ENCODE measurements around the gene LRCH3. TPM values are rescaled to one million over a fixed set of nuclear protein-coding genes. Genes with fewer than 3 reads are reported as not detected.

Gene LRCH3
- total RNA-seq, 1 donor from 2014 or later, result 42.1 TPM

DNA sequence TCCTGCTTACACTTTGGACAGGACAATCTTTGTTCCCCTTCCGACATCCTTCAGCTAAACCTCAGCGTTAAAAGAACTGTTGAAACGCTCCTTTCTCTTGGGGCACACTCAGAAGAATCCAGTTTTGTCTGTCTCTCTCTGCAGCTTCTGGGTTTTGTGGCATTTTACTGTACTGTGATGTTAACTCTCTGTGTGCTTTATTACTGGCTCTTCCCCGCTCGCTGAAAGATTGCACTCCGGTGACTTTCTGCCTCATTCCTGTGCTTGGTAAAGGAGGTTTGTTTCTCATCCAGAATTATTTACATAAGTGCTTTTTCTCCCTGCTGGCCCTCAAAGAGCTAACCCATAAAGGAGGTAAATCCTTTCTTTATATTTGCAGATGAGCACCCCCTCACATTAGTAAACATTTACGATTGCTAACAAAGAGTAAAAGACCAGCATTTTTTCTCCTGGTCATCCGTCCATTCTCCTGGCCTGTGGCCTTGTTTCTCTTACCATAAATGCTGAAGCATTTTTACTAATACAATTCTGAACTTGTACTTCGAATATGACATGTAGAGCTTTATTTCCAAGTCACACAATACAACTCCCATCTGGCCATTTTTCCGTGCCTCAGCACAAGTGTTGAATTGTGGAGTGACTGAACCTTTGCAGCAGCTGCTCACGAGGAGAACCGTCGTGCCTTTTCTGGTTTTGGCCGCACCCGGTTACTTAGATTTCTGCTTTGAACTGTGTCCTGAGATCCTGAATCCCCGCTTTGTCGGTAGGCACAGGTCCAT is 89.6 kb downstream of the LRCH3 start:
- H2AFZ ChIP-seq (ENCODE audit: low read depth, low read length), result no peak overlapping the region
- H3K4me2 ChIP-seq (ENCODE audit: low read length), result no peak overlapping the region
- FAIRE-seq (no peak), DNase-seq (ENCODE audit: low read depth) (no peak)
- Mint-ChIP-seq H3K4me3 (ENCODE audit: unreplicated experiment) (peak overlapping the region; percentile 1), H3K4me1 (ENCODE audit: low read depth, unreplicated experiment) (peaks cover 29% of the 10 kb centered on the region), H3K36me3 (ENCODE audit: low read depth, unreplicated experiment) (peaks cover 12% of the 10 kb centered on the region), H3K27ac (ENCODE audit: unreplicated experiment) (peak overlapping the region; percentile 87), H3K27me3 (ENCODE audit: low read depth, unreplicated experiment) (no peaks in the 10 kb centered on the region), H3K9me3 (ENCODE audit: unreplicated experiment) (no peaks in the 10 kb centered on the region)
- H3K9ac ChIP-seq (ENCODE audit: low read length), result no peak overlapping the region
- H3K27ac ChIP-seq (ENCODE audit: low read depth, low read length), result no peak overlapping the region
- no peaks in the 10 kb centered on the region for H3K4me1 ChIP-seq (ENCODE audit: insufficient read depth, low read length)
- peaks cover 21% of the 10 kb centered on the region for H3K36me3 ChIP-seq (ENCODE audit: insufficient read depth, low read length)
- H3K79me2 ChIP-seq (ENCODE audit: insufficient read depth, low read length), result no peaks in the 10 kb centered on the region
- no peaks in the 10 kb centered on the region for H3K27me3 ChIP-seq (ENCODE audit: insufficient read depth, low read length)
- H3K4me3 ChIP-seq (ENCODE audit: insufficient read depth, low read depth, low read length), result no peak overlapping the region
- no peaks in the 10 kb centered on the region for H4K20me1 ChIP-seq (ENCODE audit: insufficient read depth, low read length)
- no peaks in the 10 kb centered on the region for H3K9me3 ChIP-seq (ENCODE audit: insufficient read depth, low read depth, low read length)
- TF ChIP-seq EZH2 (IDR thresholded peaks at IDR 0.05; ENCODE audit: insufficient read depth, low read length), result no peak
- no peak for TF ChIP-seq CTCF (IDR thresholded peaks at IDR 0.05; ENCODE audit: insufficient read depth, low read depth, low read length)

GRCh38 chr3:197881270-197881969 is 90.4 kb downstream of the LRCH3 start:
- Mint-ChIP-seq H3K9me3 (ENCODE audit: unreplicated experiment) (no peaks in the 10 kb centered on the region), H3K4me3 (ENCODE audit: unreplicated experiment) (no peak overlapping the region), H3K27me3 (ENCODE audit: low read depth, unreplicated experiment) (no peaks in the 10 kb centered on the region), H3K4me1 (ENCODE audit: low read depth, unreplicated experiment) (peaks cover 29% of the 10 kb centered on the region), H3K27ac (ENCODE audit: unreplicated experiment) (peak overlapping the region; percentile 19), H3K36me3 (ENCODE audit: low read depth, unreplicated experiment) (peaks cover 12% of the 10 kb centered on the region)
- Histone ChIP-seq H3K27me3 (ENCODE audit: insufficient read depth, low read length) (no peaks in the 10 kb centered on the region), H3K4me2 (ENCODE audit: low read length) (no peak overlapping the region), H3K4me3 (ENCODE audit: insufficient read depth, low read depth, low read length) (no peak overlapping the region), H3K9me3 (ENCODE audit: insufficient read depth, low read depth, low read length) (no peaks in the 10 kb centered on the region), H3K4me1 (ENCODE audit: insufficient read depth, low read length) (no peaks in the 10 kb centered on the region), H3K36me3 (ENCODE audit: insufficient read depth, low read length) (peaks cover 18% of the 10 kb centered on the region), H4K20me1 (ENCODE audit: insufficient read depth, low read length) (no peaks in the 10 kb centered on the region), H3K79me2 (ENCODE audit: insufficient read depth, low read length) (no peaks in the 10 kb centered on the region), H3K9ac (ENCODE audit: low read length) (no peak overlapping the region), H3K27ac (ENCODE audit: low read depth, low read length) (no peak overlapping the region), H2AFZ (ENCODE audit: low read depth, low read length) (no peak overlapping the region)
- DNase-seq (ENCODE audit: low read depth) (no peak), FAIRE-seq (no peak)
- TF ChIP-seq EZH2 (IDR thresholded peaks at IDR 0.05; ENCODE audit: insufficient read depth, low read length) (no peak), CTCF (IDR thresholded peaks at IDR 0.05; ENCODE audit: insufficient read depth, low read depth, low read length) (no peak)

- H3K4me1 Mint-ChIP-seq (ENCODE audit: low read depth, unreplicated experiment), result peaks cover 29% of the 10 kb centered on the region
- H2AFZ ChIP-seq (ENCODE audit: low read depth, low read length), result no peak overlapping the region
- H3K4me2 ChIP-seq (ENCODE audit: low read length), result no peak overlapping the region
- peaks cover 18% of the 10 kb centered on the region for H3K36me3 ChIP-seq (ENCODE audit: insufficient read depth, low read length)
- no peak overlapping the region for H3K27ac ChIP-seq (ENCODE audit: low read depth, low read length)
- TF ChIP-seq CTCF (IDR thresholded peaks at IDR 0.05; ENCODE audit: insufficient read depth, low read depth, low read length), result no peak
- TF ChIP-seq EZH2 (IDR thresholded peaks at IDR 0.05; ENCODE audit: insufficient read depth, low read length), result no peak
- no peaks in the 10 kb centered on the region for H3K27me3 Mint-ChIP-seq (ENCODE audit: low read depth, unreplicated experiment)
- no peaks in the 10 kb centered on the region for H3K9me3 ChIP-seq (ENCODE audit: insufficient read depth, low read depth, low read length)
- DNase-seq (ENCODE audit: low read depth) (no peak), FAIRE-seq (no peak)
- H3K79me2 ChIP-seq (ENCODE audit: insufficient read depth, low read length), result no peaks in the 10 kb centered on the region
- H3K4me1 ChIP-seq (ENCODE audit: insufficient read depth, low read length), result no peaks in the 10 kb centered on the region
- no peak overlapping the region for H3K9ac ChIP-seq (ENCODE audit: low read length)
- H4K20me1 ChIP-seq (ENCODE audit: insufficient read depth, low read length), result no peaks in the 10 kb centered on the region
- no peak overlapping the region for H3K4me3 ChIP-seq (ENCODE audit: insufficient read depth, low read depth, low read length)
- H3K4me3 Mint-ChIP-seq (ENCODE audit: unreplicated experiment), result no peak overlapping the region
- H3K27ac Mint-ChIP-seq (ENCODE audit: unreplicated experiment), result no peak overlapping the region
- peaks cover 12% of the 10 kb centered on the region for H3K36me3 Mint-ChIP-seq (ENCODE audit: low read depth, unreplicated experiment)
- no peaks in the 10 kb centered on the region for H3K27me3 ChIP-seq (ENCODE audit: insufficient read depth, low read length)
- no peaks in the 10 kb centered on the region for H3K9me3 Mint-ChIP-seq (ENCODE audit: unreplicated experiment)
These were observed 90.9 kb downstream of the LRCH3 start for GRCh38 chr3:197881970-197882338.
